PC-9 (cell line): Measurements from ENCODE around the gene SMC6.

ENCODE experiments used
- EZH2 ChIP-seq: fragments of 200-600 bp; sonication (generic); IDR thresholded peaks from 2 replicates; pipeline ENCODE4 v1.8.0; 2017; ENCODE audit warnings: antibody characterized with exemption, low read depth
- TF ChIP-seq, protein P1 (sequence below): fragments of 200-600 bp; sonication (generic); conservative IDR thresholded peaks from 2 replicates; pipeline ENCODE4 v1.6.1; 2017; ENCODE audit warnings: mixed run types, antibody characterized with exemption, mild to moderate bottlenecking, moderate library complexity

DNA sequence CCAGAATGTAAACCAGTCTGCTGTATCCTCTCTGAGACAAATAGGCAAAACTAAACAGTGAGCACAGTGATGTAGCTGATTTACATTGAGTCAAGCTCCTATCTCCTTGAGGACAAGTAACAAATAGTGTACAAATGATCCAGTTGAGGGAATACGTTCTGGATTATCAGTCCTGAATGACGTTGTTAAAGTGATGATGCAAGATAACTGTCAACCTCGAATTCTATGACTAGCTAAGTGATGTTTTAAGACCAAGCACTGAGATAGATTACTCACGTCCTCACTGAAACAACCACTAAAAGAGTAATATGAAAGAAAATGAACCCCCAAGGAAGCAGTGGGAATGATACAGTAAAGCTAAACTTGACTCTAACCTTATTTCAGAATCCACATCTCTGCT is 46.8 kb downstream of the SMC6 start:
- TF ChIP-seq, protein P1, sequence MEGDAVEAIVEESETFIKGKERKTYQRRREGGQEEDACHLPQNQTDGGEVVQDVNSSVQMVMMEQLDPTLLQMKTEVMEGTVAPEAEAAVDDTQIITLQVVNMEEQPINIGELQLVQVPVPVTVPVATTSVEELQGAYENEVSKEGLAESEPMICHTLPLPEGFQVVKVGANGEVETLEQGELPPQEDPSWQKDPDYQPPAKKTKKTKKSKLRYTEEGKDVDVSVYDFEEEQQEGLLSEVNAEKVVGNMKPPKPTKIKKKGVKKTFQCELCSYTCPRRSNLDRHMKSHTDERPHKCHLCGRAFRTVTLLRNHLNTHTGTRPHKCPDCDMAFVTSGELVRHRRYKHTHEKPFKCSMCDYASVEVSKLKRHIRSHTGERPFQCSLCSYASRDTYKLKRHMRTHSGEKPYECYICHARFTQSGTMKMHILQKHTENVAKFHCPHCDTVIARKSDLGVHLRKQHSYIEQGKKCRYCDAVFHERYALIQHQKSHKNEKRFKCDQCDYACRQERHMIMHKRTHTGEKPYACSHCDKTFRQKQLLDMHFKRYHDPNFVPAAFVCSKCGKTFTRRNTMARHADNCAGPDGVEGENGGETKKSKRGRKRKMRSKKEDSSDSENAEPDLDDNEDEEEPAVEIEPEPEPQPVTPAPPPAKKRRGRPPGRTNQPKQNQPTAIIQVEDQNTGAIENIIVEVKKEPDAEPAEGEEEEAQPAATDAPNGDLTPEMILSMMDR, result no peak
- TF ChIP-seq EZH2, result no peak
